RWPE2 (cell line): ENCODE measurements around the gene CYB561.
"Not testable (repeated sequence)": the region's sequence is repeated elsewhere in the genome, so short reads cannot be mapped to it uniquely, and the experiment has no call there.

Experiments
- ATAC-seq: fragments of 200-7000 bp; cut with Tn5 transposase; 3 replicates; pipeline ENCODE4 v1.9.1; 2021; ENCODE audit warnings: low read depth
- DNase-seq: peaks from one replicate; pipeline ENCODE4 v3.0.0-alpha.2; 2020; ENCODE audit warnings: low spot score
- H3K27ac ChIP-seq: fragments of 450-650 bp; 2 replicates; pipeline ENCODE4 v1.5.1; 2017; ENCODE audit warnings: mild to moderate bottlenecking; ENCODE audit not compliant: poor library complexity, severe bottlenecking
- H3K27me3 ChIP-seq: fragments of 250-450 bp; sonication (Bioruptor Pico); 2 replicates; pipeline ENCODE4 v1.5.1; 2021; ENCODE audit warnings: mild to moderate bottlenecking, moderate library complexity; ENCODE audit not compliant: insufficient read depth, poor library complexity, severe bottlenecking
- H3K36me3 ChIP-seq: fragments of 250-450 bp; sonication (Bioruptor Pico); 2 replicates; pipeline ENCODE4 v1.5.1; 2020; ENCODE audit warnings: low read depth, mild to moderate bottlenecking, moderate library complexity
- H3K4me1 ChIP-seq: fragments of 250-450 bp; sonication (Bioruptor Pico); 2 replicates; pipeline ENCODE4 v1.5.1; 2021; ENCODE audit warnings: mild to moderate bottlenecking, moderate library complexity; ENCODE audit not compliant: insufficient read depth, poor library complexity, severe bottlenecking
- H3K4me3 ChIP-seq: fragments of 250-450 bp; sonication (Bioruptor Pico); 2 replicates; pipeline ENCODE4 v1.5.1; 2021; ENCODE audit warnings: mild to moderate bottlenecking, moderate library complexity; ENCODE audit not compliant: severe bottlenecking
- H3K9me3 ChIP-seq: fragments of 250-450 bp; sonication (Bioruptor Pico); 2 replicates; pipeline ENCODE4 v1.5.1; 2021; ENCODE audit warnings: mild to moderate bottlenecking, moderate library complexity; ENCODE audit not compliant: severe bottlenecking
- CTCF ChIP-seq: fragments of 450-650 bp; IDR thresholded peaks from one replicate; pipeline ENCODE4 v1.5.1; 2017; ENCODE audit warnings: mild to moderate bottlenecking, moderate library complexity; ENCODE audit not compliant: poor library complexity, severe bottlenecking

The CYB561 gene

GRCh38 chr17:63458478-63458877 is 12.4 kb upstream of the CYB561 start:
- no peak for DNase-seq
- Histone ChIP-seq H3K27me3 (no peaks in the 10 kb centered on the region), H3K4me3 (no peak overlapping the region), H3K36me3 (no peaks in the 10 kb centered on the region), H3K4me1 (peaks cover 23% of the 10 kb centered on the region), H3K27ac (no peak overlapping the region), H3K9me3 (no peaks in the 10 kb centered on the region)
- ATAC-seq, result no peak
- TF ChIP-seq CTCF, result no peak

GRCh38 chr17:63455417-63455816 is 9.3 kb upstream of the CYB561 start:
- Histone ChIP-seq H3K4me1 (peaks cover 8% of the 10 kb centered on the region), H3K9me3 (no peaks in the 10 kb centered on the region), H3K4me3 (no peak overlapping the region), H3K27ac (no peak overlapping the region), H3K27me3 (no peaks in the 10 kb centered on the region), H3K36me3 (no peaks in the 10 kb centered on the region)
- TF ChIP-seq CTCF, result no peak
- ATAC-seq (no peak), DNase-seq (no peak)

GRCh38 chr17:63454915-63455314 is 8.8 kb upstream of the CYB561 start:
- no peaks in the 10 kb centered on the region for H3K27me3 ChIP-seq
- H3K36me3 ChIP-seq, result no peaks in the 10 kb centered on the region
- peaks cover 5% of the 10 kb centered on the region for H3K4me1 ChIP-seq
- no peak overlapping the region for H3K4me3 ChIP-seq
- ATAC-seq, result no peak
- TF ChIP-seq CTCF, result no peak
- no peaks in the 10 kb centered on the region for H3K9me3 ChIP-seq
- no peak overlapping the region for H3K27ac ChIP-seq
- no peak for DNase-seq

- H3K9me3 ChIP-seq, DNase-seq, H3K36me3 ChIP-seq, H3K27ac ChIP-seq, H3K4me3 ChIP-seq, H3K27me3 ChIP-seq, ATAC-seq, H3K4me1 ChIP-seq: not testable (repeated sequence)
Observed at GRCh38 chr17:63454357-63454756, 8.3 kb upstream of the CYB561 start.

- Histone ChIP-seq H3K4me1 (peaks cover 5% of the 10 kb centered on the region), H3K4me3 (no peak overlapping the region), H3K27ac (no peak overlapping the region), H3K27me3 (no peaks in the 10 kb centered on the region), H3K9me3 (no peaks in the 10 kb centered on the region), H3K36me3 (no peaks in the 10 kb centered on the region)
- ATAC-seq (0 out of 3 replicates have a peak, but pooled peaks have one; percentile 21), DNase-seq (no peak)
- no peak for TF ChIP-seq CTCF
Observed at GRCh38 chr17:63452962-63453551, 7.0 kb upstream of the CYB561 start.
